Natural killer cell treated with Interleukin-12 subunit alpha and Interleukin-12 subunit beta and Interleukin-15 and Interleukin-18, amount 100 ng/mL, for 72 hours (primary cell): ENCODE data around the gene DHRS13. TPM values are rescaled to one million over a fixed set of nuclear protein-coding genes. Genes with fewer than 3 reads are reported as not detected.

ENCODE experiments used
- ATAC-seq, 2 donors: fragments of 150-1000 bp; cut with Tn5 transposase in 1 of 2; sonication (Bioruptor Pico), chemical (Tn5 transposase) in 1 of 2; 2 replicates each; pipeline ENCODE4 v1.10.0; 2021
- DNase-seq: peaks from one replicate; pipeline ENCODE4 v3.0.0; 2022; ENCODE audit warnings: low spot score
- H3K27ac Mint-ChIP-seq, 2 donors: 1 replicate in 1 of 2; 2 replicates in 1 of 2; pipeline ENCODE4 v1.8.0; 2022; ENCODE audit warnings: mixed read lengths in 2 of 2, mild to moderate bottlenecking in 1 of 2, moderate library complexity in 1 of 2
- H3K27me3 Mint-ChIP-seq, 2 donors: 1 replicate in 1 of 2; 2 replicates in 1 of 2; pipeline ENCODE4 v1.8.0; 2022; ENCODE audit warnings: mixed read lengths in 2 of 2
- H3K36me3 Mint-ChIP-seq: one replicate; pipeline ENCODE4 v1.8.0; 2022; ENCODE audit warnings: mixed read lengths
- H3K4me1 Mint-ChIP-seq, 2 donors: 1 replicate in 1 of 2; 2 replicates in 1 of 2; pipeline ENCODE4 v1.8.0; 2022; ENCODE audit warnings: low read depth in 2 of 2, mixed read lengths in 2 of 2, mild to moderate bottlenecking in 1 of 2
- H3K4me3 Mint-ChIP-seq: one replicate; pipeline ENCODE4 v1.8.0; 2022; ENCODE audit warnings: mixed read lengths
- H3K9me3 Mint-ChIP-seq: 2 replicates; pipeline ENCODE4 v1.8.0; 2022; ENCODE audit warnings: mixed read lengths
- total RNA-seq, 2 donors: library from RNA; stranded (reverse); gene quantifications; one replicate each; pipeline ENCODE4 v1.2.3, GENCODE V29; 2022

The DHRS13 gene
- total RNA-seq, 2 donors from 2014 or later, result 22.5 to 26.1 TPM

- Mint-ChIP-seq H3K36me3 (peaks cover 40% of the 10 kb centered on the region), H3K27ac (no peak overlapping the region), H3K9me3 (no peaks in the 10 kb centered on the region), H3K4me3 (no peak overlapping the region), H3K27me3 (no peaks in the 10 kb centered on the region), H3K4me1 (peaks cover 16 to 19% of the 10 kb centered on the region in 2 donors)
- DNase-seq, result no peak
- no peak for ATAC-seq
Measured at GRCh38 chr17:28920201-28920600, 17.3 kb upstream of the DHRS13 start.

- H3K27ac Mint-ChIP-seq, result no peak overlapping the region
- DNase-seq (no peak), ATAC-seq (no peak)
- peaks cover 9 to 15% of the 10 kb centered on the region in 2 donors for H3K4me1 Mint-ChIP-seq
- H3K4me3 Mint-ChIP-seq, result no peak overlapping the region
- H3K36me3 Mint-ChIP-seq, result peaks cover 44% of the 10 kb centered on the region
- H3K27me3 Mint-ChIP-seq, result no peaks in the 10 kb centered on the region
- no peaks in the 10 kb centered on the region for H3K9me3 Mint-ChIP-seq
Measured at GRCh38 chr17:28918295-28918694, 15.4 kb upstream of the DHRS13 start.

- DNase-seq, result no peak
- Mint-ChIP-seq H3K4me3 (no peak overlapping the region), H3K4me1 (peaks cover 9 to 15% of the 10 kb centered on the region in 2 donors), H3K9me3 (no peaks in the 10 kb centered on the region), H3K27me3 (no peaks in the 10 kb centered on the region), H3K36me3 (peaks cover 41% of the 10 kb centered on the region), H3K27ac (no peak overlapping the region)
- no peak for ATAC-seq
Measured at GRCh38 chr17:28917465-28917864, 14.6 kb upstream of the DHRS13 start.

DNA sequence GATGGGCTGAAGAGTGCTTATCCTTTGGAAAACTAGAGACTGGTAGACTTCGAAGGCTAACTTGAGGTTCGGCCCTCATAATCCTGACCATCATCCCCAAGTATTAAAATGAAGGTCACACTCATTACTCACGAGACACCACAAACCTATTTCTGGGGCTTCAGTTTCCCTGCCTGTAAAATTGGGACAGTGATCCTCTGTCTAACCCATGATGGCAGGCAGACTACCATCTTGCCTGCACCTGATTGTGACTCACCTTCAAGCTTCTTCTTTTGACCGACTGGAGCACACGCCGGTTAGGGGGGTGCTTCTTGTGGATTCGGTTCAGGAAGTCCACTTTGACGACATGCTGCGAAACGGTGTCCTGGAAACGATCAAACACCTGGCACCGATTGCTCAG, 14.2 kb upstream of the DHRS13 start:
- Mint-ChIP-seq H3K4me3 (no peak overlapping the region), H3K9me3 (no peaks in the 10 kb centered on the region), H3K27ac (no peak overlapping the region), H3K4me1 (peaks cover 9 to 15% of the 10 kb centered on the region in 2 donors), H3K36me3 (peaks cover 40% of the 10 kb centered on the region), H3K27me3 (no peaks in the 10 kb centered on the region)
- no peak for ATAC-seq
- DNase-seq, result no peak

- ATAC-seq, result peak; percentile 51 to 61
- H3K36me3 Mint-ChIP-seq, result peaks cover 35% of the 10 kb centered on the region
- DNase-seq, result peak; percentile 74
- peaks cover 9 to 15% of the 10 kb centered on the region in 2 donors for H3K4me1 Mint-ChIP-seq
- no peaks in the 10 kb centered on the region for H3K9me3 Mint-ChIP-seq
- no peak overlapping the region for H3K4me3 Mint-ChIP-seq
- H3K27ac Mint-ChIP-seq, result no peak overlapping the region
- no peaks in the 10 kb centered on the region for H3K27me3 Mint-ChIP-seq
Measured at GRCh38 chr17:28916302-28916934, 13.5 kb upstream of the DHRS13 start.

DNA sequence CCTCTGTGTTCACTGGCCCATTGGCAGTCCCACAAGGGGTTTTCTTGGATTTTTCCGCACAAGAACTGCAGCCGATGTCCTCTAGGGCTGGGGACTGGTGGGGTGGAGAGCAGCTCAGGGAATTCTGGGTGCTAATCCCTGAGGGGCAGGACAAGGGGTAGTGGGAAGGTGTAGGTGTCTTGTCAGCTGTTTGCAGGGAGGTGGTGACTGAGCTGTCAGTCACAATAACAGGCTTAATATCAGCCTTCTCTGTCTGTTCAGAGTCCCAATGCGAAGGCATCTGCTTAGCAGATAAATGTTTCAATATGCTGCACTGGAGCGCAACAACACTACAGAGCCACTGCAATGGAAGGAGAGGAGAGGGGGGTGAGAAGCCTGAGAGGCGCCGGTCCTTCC, 10.1 kb upstream of the DHRS13 start:
- Mint-ChIP-seq H3K4me1 (peaks cover 9 to 15% of the 10 kb centered on the region in 2 donors), H3K9me3 (no peaks in the 10 kb centered on the region), H3K4me3 (no peak overlapping the region), H3K27ac (no peak overlapping the region), H3K27me3 (no peaks in the 10 kb centered on the region), H3K36me3 (peaks cover 23% of the 10 kb centered on the region)
- ATAC-seq, result no peak
- no peak for DNase-seq

GRCh38 chr17:28912281-28912937, 9.5 kb upstream of the DHRS13 start:
- H3K27ac Mint-ChIP-seq, result no peak overlapping the region
- no peaks in the 10 kb centered on the region for H3K9me3 Mint-ChIP-seq
- H3K36me3 Mint-ChIP-seq, result peaks cover 23% of the 10 kb centered on the region
- no peak overlapping the region for H3K4me3 Mint-ChIP-seq
- H3K4me1 Mint-ChIP-seq, result peaks cover 9 to 15% of the 10 kb centered on the region in 2 donors
- H3K27me3 Mint-ChIP-seq, result no peaks in the 10 kb centered on the region
- ATAC-seq (no peak), DNase-seq (peak; percentile 52)

- no peak overlapping the region for H3K27ac Mint-ChIP-seq
- H3K27me3 Mint-ChIP-seq, result no peaks in the 10 kb centered on the region
- no peak overlapping the region for H3K4me3 Mint-ChIP-seq
- DNase-seq, result peak; percentile 8
- no peak for ATAC-seq
- peaks cover 9 to 13% of the 10 kb centered on the region in 2 donors for H3K4me1 Mint-ChIP-seq
- H3K36me3 Mint-ChIP-seq, result peaks cover 19% of the 10 kb centered on the region
- no peaks in the 10 kb centered on the region for H3K9me3 Mint-ChIP-seq
Measured at GRCh38 chr17:28911411-28912045, 8.6 kb upstream of the DHRS13 start.

GRCh38 chr17:28910534-28910933, 7.7 kb upstream of the DHRS13 start:
- Mint-ChIP-seq H3K4me1 (peaks cover 9% of the 10 kb centered on the region in 2 donors), H3K27ac (no peak overlapping the region), H3K36me3 (peaks cover 12% of the 10 kb centered on the region), H3K9me3 (no peaks in the 10 kb centered on the region), H3K27me3 (no peaks in the 10 kb centered on the region), H3K4me3 (no peak overlapping the region)
- ATAC-seq (no peak), DNase-seq (no peak)

DNA sequence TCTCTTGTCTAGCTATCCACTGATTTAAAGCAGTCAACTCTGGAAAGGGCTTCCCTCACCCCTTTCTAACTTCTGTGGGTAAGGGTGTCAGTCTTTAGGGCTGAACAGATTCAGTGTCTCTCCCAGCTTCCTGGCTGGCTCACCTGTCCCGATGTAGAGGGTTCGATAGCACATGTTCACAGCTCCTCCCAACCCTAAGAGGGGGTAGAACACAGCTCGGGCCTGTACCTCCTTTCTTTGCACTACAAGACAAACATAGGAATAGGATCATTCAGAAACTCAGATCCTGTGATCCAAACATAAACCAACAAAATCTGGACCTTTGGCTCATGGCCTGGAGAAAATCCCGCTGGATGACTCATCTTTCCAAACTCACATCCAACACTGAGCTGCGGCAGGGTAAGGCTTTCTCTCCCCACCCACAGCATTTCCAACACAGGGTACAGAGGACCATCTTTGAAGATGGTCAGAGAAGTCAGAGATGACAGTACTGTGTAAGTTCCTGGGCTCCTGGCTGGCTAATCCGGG, 5.8 kb upstream of the DHRS13 start:
- Mint-ChIP-seq H3K4me3 (no peak overlapping the region), H3K27ac (no peak overlapping the region), H3K4me1 (peaks cover under 1 to 4% of the 10 kb centered on the region in 2 donors), H3K27me3 (no peaks in the 10 kb centered on the region), H3K9me3 (no peaks in the 10 kb centered on the region), H3K36me3 (no peaks in the 10 kb centered on the region)
- ATAC-seq (no peak), DNase-seq (peak; percentile 40)

DNA sequence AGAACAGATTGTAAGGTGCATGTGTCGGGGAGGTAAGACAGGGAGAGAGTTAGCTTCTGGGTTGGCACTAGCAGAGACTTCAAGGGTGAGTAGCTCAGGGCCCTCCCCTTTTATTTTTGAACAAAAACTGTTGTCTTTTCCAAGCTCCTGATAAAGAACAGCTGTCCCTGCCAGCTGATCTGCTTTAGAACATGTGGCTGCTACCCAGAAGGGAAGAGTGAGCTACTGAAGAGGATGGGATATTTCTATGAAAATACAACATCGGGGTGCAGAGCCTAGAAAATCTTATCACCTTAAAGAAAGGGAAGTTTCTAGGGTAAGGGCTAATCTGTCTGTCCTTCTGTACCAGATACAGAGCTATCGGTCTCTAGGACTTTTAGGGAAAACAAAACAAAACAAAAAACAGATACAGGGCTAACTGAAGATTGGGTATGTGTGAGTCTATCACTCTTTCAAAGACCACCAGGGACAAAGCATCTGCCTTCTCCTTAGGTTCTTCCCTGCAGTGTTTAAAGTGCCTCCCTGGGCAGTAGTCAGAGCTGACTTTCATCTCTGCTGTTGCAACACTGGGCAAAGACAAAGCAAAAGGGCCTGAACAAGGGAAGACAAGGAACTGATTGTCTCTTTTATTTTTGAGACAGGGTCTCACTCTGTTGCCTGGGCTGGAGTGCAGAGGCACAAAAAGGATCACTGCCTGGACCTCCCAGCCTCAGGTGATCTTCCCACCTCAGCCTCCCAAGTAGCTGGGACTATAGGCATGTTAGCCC, 5.0 kb upstream of the DHRS13 start:
- Mint-ChIP-seq H3K4me1 (peaks cover 7 to 9% of the 10 kb centered on the region in 2 donors), H3K27ac (no peak overlapping the region), H3K27me3 (no peaks in the 10 kb centered on the region), H3K4me3 (no peak overlapping the region), H3K36me3 (no peaks in the 10 kb centered on the region), H3K9me3 (no peaks in the 10 kb centered on the region)
- peak; percentile 22 for DNase-seq
- ATAC-seq, result no peak

DNA sequence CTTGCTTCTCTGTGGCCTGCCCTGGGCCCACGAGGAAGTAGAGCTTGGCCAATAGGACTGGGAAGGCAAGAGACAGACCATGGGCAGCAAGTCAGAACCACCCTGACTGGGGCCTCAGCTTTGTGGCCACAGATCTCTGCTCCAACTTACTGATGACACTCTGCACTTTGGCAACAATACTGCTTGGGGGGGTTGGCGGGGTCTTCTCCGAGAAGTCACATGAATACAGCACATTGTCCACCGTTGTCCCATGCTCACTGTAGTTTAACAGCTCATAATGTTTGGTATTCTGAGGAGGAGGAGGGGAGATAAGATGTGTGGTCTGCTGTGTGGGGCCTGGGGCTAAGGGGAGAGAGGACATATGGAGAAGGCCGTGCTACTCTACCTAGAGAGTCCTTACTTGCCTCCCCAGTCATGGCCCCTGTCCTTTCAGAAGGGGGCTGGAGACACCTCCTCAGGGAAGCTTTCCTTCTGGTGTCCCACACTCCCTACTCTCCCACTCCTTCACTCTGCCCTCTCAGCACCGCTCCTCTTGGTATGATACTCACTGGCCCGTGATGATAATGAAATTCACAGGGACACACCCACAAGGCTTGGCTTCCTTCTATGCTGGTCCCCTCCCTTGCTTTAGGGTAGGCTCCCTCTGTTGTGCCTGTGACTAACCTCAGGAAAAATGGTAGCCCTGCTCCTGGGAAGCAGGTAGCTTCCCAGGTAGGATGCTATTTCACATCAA, 4.0 kb upstream of the DHRS13 start:
- no peak overlapping the region for H3K4me3 Mint-ChIP-seq

DNA sequence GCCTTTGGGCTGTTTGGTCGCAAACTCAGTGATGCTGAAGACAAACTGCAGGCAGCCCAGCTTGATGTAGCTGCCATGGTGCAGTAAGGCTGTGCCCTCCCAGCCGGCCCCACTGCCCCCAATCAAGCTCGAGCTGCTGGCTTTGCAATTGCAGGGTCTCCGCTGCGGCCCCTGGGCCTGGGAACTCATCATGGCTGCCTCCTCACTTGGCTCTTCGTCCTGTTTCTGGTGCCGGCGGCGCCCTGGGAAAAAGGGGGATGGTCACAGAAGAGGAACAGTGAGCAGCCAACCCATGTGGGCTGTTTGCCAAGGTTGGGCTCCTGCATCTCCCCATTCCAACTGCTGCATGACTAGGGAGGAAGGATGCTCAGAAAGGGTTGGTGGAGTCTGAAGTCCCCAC, 3.4 kb upstream of the DHRS13 start:
- Mint-ChIP-seq H3K9me3 (no peaks in the 10 kb centered on the region), H3K4me3 (no peak overlapping the region)

More for the DNA sequence above, 4.0 kb upstream of the DHRS13 start:
- H3K4me1 Mint-ChIP-seq, result peaks cover 11 to 14% of the 10 kb centered on the region in 2 donors
- no peaks in the 10 kb centered on the region for H3K36me3 Mint-ChIP-seq
- no peaks in the 10 kb centered on the region for H3K9me3 Mint-ChIP-seq
- no peaks in the 10 kb centered on the region for H3K27me3 Mint-ChIP-seq
- DNase-seq (peak; percentile 26), ATAC-seq (no peak)
- H3K27ac Mint-ChIP-seq, result no peak overlapping the region

More for the DNA sequence above, 3.4 kb upstream of the DHRS13 start:
- Mint-ChIP-seq H3K36me3 (no peaks in the 10 kb centered on the region), H3K27ac (no peak overlapping the region), H3K27me3 (no peaks in the 10 kb centered on the region), H3K4me1 (peaks cover 16 to 19% of the 10 kb centered on the region in 2 donors)
- ATAC-seq, result no peak
- peak; percentile 49 for DNase-seq
